Left ventricle myocardium superior (tissue), 1 donor: ENCODE measurements around the gene S100A2. TPM values are rescaled to one million over a fixed set of nuclear protein-coding genes. Genes with fewer than 3 reads are reported as not detected.
"Not testable (repeated sequence)": the region's sequence is repeated elsewhere in the genome, so short reads cannot be mapped to it uniquely, and the experiment has no call there.

Experiments used
- ATAC-seq: fragments of 200-7000 bp; cut with Tn5 transposase; one replicate; pipeline ENCODE4 v1.9.1; 2020; ENCODE audit warnings: mild to moderate bottlenecking, moderate library complexity
- DNase-seq: peaks from one replicate; pipeline ENCODE4 v3.0.0-alpha.2; 2020
- intact Hi-C: fragments of 100-400 bp; cut with micrococcal nuclease; formaldehyde crosslinking; loops from one replicate; pipeline ENCODE4 v1.11.0; 2022
- total RNA-seq: library from RNA; stranded (reverse); fragmentation: NEBNext Ultra II Directional; extraction: Animal tissue kit (Norgen Biotek cat#: 25700); gene quantifications from one replicate; pipeline ENCODE4 v1.2.1, GENCODE V29; 2021
- donor health status: DM: no; HTN: yes; CAD: no; lungs with severe emphysema.

The S100A2 gene
- total RNA-seq, 1 donor from 2014 or later = 1.9 TPM

- DNase-seq = no peak
- ATAC-seq = no peak
- intact Hi-C loops = no loop called here
Measured at GRCh38 chr1:153537376-153537730, 28.3 kb downstream of the S100A2 start.

GRCh38 chr1:153536671-153537375 lies 28.8 kb downstream of the S100A2 start:
- ATAC-seq (peak; percentile 4), DNase-seq (no peak)
- intact Hi-C loops = no loop called here

GRCh38 chr1:153536012-153536670 lies 29.5 kb downstream of the S100A2 start:
- intact Hi-C loops = no loop called here
- peak; percentile 91 for DNase-seq
- ATAC-seq = peak; percentile 82

GRCh38 chr1:153535242-153536011 lies 30.2 kb downstream of the S100A2 start, which contains the start of gene S100A6:
TSS of gene S100A6 (minus strand) at chr1:153535991. CDS start at chr1:153535339, 652 bp downstream.
- peak; percentile 70 for DNase-seq
- ATAC-seq = peak; percentile 65
- intact Hi-C loops = no loop called here

- ATAC-seq = no peak
- DNase-seq = no peak
- intact Hi-C loops = no loop called here
Measured at GRCh38 chr1:153534925-153535241, 30.8 kb downstream of the S100A2 start.

- ATAC-seq (no peak), DNase-seq (no peak)
- intact Hi-C loops = no loop called here
Measured at GRCh38 chr1:153534226-153534924, 31.3 kb downstream of the S100A2 start.

- intact Hi-C loops = no loop called here
- DNase-seq (peak; percentile 57), ATAC-seq (peak; percentile 28)
Measured at GRCh38 chr1:153533689-153534201, 31.9 kb downstream of the S100A2 start.

GRCh38 chr1:153532769-153533599 lies 32.7 kb downstream of the S100A2 start:
- DNase-seq (peak; percentile 91), ATAC-seq (peak; percentile 60)

GRCh38 chr1:153532181-153532580 lies 33.5 kb downstream of the S100A2 start:
- DNase-seq (no peak), ATAC-seq (no peak)
- intact Hi-C loops = no loop called here

More at GRCh38 chr1:153532769-153533599, 32.7 kb downstream of the S100A2 start:
- intact Hi-C loops = no loop called here

- intact Hi-C loops = no loop called here
- no peak for ATAC-seq
- DNase-seq = no peak
Measured at GRCh38 chr1:153531638-153532037, 34.0 kb downstream of the S100A2 start.

GRCh38 chr1:153527683-153528040 lies 38.0 kb downstream of the S100A2 start:
- intact Hi-C loops = no loop called here
- no peak for ATAC-seq
- DNase-seq = no peak

GRCh38 chr1:153527023-153527682 lies 38.5 kb downstream of the S100A2 start:
- ATAC-seq = no peak
- intact Hi-C loops = no loop called here
- DNase-seq = no peak

GRCh38 chr1:153526132-153526543 lies 39.5 kb downstream of the S100A2 start:
- intact Hi-C loops = no loop called here

GRCh38 chr1:153525088-153525728 lies 40.4 kb downstream of the S100A2 start:
- no peak for DNase-seq
- peak; percentile 66 for ATAC-seq
- intact Hi-C loops = no loop called here

More at GRCh38 chr1:153526132-153526543, 39.5 kb downstream of the S100A2 start:
- DNase-seq (no peak), ATAC-seq (peak; percentile 75)

GRCh38 chr1:153522353-153523048 lies 43.1 kb downstream of the S100A2 start:
- intact Hi-C loops, ATAC-seq, DNase-seq: not testable (repeated sequence)

- ATAC-seq, DNase-seq, intact Hi-C loops: not testable (repeated sequence)
Measured at GRCh38 chr1:153521808-153522207, 43.8 kb downstream of the S100A2 start.
